GM19324 (cell line): ENCODE measurements around the gene TRABD2B.
A peak's percentile ranks its signal among the peaks of the same experiment; 100 is the strongest.

ENCODE experiments used
- ATAC-seq: cut with Tn5 transposase; IDR thresholded peaks from one replicate; pipeline ENCODE4 v1.9.1; 2021; ENCODE audit warnings: mild to moderate bottlenecking, moderate library complexity; ENCODE audit not compliant: unreplicated experiment, low FRiP score

The TRABD2B gene

GRCh38 chr1:47745715-47746609 lies 251.2 kb downstream of the TRABD2B start:
- no peak for ATAC-seq

GRCh38 chr1:47742890-47743760 lies 254.1 kb downstream of the TRABD2B start:
- ATAC-seq, result no peak

GRCh38 chr1:47738560-47739182 lies 258.5 kb downstream of the TRABD2B start:
- no peak for ATAC-seq

- no peak for ATAC-seq
Observed at GRCh38 chr1:47732489-47732888, 264.7 kb downstream of the TRABD2B start.

- no peak for ATAC-seq
Observed at GRCh38 chr1:47731730-47732129, 265.5 kb downstream of the TRABD2B start.

- no peak for ATAC-seq
Observed at GRCh38 chr1:47729685-47730084, 267.5 kb downstream of the TRABD2B start.

GRCh38 chr1:47727697-47728085 lies 269.5 kb downstream of the TRABD2B start:
- no peak for ATAC-seq

GRCh38 chr1:47727051-47727696 lies 270.0 kb downstream of the TRABD2B start:
- no peak for ATAC-seq

- ATAC-seq, result peak; percentile 60
Observed at GRCh38 chr1:47725992-47726855, 271.0 kb downstream of the TRABD2B start.

- no peak for ATAC-seq
Observed at GRCh38 chr1:47725511-47725991, 271.6 kb downstream of the TRABD2B start.

- ATAC-seq, result no peak
Observed at GRCh38 chr1:47725000-47725473, 272.1 kb downstream of the TRABD2B start.

GRCh38 chr1:47724432-47724999 lies 272.7 kb downstream of the TRABD2B start:
- ATAC-seq, result no peak

- ATAC-seq, result no peak
Observed at GRCh38 chr1:47722909-47723580, 274.1 kb downstream of the TRABD2B start.

- no peak for ATAC-seq
Observed at GRCh38 chr1:47722101-47722500, 275.1 kb downstream of the TRABD2B start.

GRCh38 chr1:47720111-47720510 lies 277.1 kb downstream of the TRABD2B start:
- no peak for ATAC-seq

GRCh38 chr1:47717341-47717740 lies 279.8 kb downstream of the TRABD2B start:
- no peak for ATAC-seq

GRCh38 chr1:47713975-47714767 lies 283.0 kb downstream of the TRABD2B start:
- ATAC-seq, result no peak
